HG03097 (cell line): ENCODE data around the gene CD247.

Experiments used
- ATAC-seq: cut with Tn5 transposase; IDR thresholded peaks from one replicate; pipeline ENCODE4 v1.9.1; 2021; ENCODE audit not compliant: unreplicated experiment, low FRiP score

The CD247 gene

GRCh38 chr1:167440776-167441175 is 77.6 kb downstream of the CD247 start:
- ATAC-seq, result no peak

DNA sequence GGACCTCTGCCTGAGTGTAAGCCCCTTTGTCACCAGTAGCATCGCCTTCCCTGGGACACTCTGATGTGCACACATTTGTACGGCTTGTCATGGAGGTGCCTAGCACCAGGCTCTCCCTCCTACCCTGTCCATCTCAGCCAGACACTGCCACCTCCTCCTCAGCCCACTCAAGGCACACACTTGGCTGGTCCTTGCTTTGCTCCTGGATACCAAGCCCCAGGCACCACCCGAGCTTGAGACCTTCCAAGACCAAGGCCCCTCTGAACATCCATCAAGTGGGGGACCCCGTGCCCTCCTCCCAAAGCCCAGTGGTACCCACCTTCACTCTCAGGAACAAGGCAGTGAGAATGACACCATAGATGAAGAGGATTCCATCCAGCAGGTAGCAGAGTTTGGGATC is 78.0 kb downstream of the CD247 start:
- no peak for ATAC-seq

DNA sequence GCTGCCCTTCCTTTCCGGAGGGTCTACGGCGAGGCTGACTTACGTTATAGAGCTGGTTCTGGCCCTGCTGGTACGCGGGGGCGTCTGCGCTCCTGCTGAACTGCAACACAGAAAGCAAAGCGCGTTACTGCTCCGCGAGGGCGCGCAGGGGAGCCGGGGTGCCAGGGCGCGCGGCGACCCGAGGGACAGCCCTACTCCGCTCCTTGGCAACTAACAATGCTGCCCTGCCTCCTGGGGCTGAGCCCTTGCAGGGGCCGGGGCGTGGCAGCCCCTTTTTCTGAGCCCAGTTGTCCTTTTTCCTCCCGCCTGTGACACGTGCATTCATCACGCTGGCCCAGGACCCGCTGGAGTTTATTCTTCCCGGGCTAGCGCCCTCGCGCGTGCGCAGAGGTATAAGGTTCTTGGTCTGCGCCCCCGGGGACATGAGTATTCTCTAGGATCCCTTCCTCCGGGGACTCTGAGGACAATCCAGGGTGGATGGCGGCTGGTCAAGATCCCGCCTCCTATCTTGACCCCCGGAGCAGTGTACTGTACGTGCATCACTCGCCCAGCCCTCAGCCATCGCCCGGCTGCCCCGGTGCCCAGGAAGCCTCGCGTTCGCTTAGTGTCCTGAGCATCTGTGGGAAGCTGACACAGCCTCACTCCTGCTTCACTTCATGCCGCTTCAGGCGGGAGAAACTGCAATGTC is 78.9 kb downstream of the CD247 start:
- no peak for ATAC-seq

- ATAC-seq, result no peak
Measured at GRCh38 chr1:167438171-167439138, 79.9 kb downstream of the CD247 start.

GRCh38 chr1:167435484-167435883 is 82.8 kb downstream of the CD247 start:
- no peak for ATAC-seq

DNA sequence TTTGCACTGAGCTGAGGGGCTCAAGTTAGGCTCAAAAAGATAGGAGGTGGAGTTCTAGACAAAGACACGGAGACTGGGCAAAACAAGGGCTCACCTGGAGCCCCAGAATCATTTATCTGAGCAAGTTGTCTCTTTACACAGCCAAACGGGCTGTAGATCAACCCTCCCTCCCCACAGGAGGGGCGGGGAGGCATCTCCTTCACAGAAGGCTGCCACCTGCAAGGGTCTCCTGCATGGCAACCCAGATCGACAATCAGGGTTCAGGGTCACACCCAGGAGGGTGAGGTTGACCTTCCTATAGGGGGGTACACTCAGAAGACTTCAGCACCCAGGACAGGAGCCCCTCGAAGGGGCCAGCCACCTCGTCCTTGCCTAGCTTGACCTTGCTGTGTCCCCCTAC is 84.0 kb downstream of the CD247 start:
- no peak for ATAC-seq

DNA sequence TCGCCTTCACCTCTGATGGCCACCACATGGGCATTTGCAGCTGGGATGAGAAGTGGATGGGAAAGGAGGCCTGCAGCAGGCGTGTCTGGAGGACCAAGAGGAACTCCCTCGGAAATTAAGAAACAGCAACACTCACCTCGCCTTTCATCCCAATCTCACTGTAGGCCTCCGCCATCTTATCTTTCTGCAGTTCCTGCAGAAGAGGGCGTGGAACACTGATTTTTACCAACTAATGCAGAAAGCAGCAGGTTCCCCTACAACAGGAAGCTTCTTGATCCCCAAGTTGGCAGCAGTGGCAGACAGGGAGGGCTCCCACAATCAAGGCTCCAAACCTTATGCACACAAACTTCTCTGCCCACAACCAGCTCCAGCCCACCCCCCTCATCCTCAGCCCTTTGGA is 84.4 kb downstream of the CD247 start:
- ATAC-seq, result no peak

GRCh38 chr1:167432780-167433179 is 85.5 kb downstream of the CD247 start:
- no peak for ATAC-seq

- no peak for ATAC-seq
Measured at GRCh38 chr1:167431909-167432650, 86.2 kb downstream of the CD247 start.

GRCh38 chr1:167431261-167431908 is 86.9 kb downstream of the CD247 start:
- no peak for ATAC-seq

DNA sequence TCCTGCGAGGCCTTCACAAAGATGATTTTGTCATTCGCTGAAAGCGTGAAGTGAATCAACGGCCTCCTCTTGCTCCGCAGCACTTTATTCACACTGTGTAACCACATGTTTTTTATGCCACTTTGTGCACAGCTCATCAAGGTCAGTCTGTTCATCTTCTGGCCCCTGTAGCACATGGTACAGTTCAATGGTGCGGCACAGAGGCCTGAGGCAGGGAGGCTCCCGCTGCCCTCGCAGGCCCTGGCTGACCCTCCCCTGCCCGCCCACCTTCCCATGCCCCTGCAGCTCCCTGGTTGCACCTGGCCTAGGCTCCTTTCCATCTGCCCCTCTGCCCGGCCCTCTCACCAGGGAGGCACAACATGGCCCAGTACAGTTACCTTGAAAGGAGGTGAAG is 87.5 kb downstream of the CD247 start:
- no peak for ATAC-seq

DNA sequence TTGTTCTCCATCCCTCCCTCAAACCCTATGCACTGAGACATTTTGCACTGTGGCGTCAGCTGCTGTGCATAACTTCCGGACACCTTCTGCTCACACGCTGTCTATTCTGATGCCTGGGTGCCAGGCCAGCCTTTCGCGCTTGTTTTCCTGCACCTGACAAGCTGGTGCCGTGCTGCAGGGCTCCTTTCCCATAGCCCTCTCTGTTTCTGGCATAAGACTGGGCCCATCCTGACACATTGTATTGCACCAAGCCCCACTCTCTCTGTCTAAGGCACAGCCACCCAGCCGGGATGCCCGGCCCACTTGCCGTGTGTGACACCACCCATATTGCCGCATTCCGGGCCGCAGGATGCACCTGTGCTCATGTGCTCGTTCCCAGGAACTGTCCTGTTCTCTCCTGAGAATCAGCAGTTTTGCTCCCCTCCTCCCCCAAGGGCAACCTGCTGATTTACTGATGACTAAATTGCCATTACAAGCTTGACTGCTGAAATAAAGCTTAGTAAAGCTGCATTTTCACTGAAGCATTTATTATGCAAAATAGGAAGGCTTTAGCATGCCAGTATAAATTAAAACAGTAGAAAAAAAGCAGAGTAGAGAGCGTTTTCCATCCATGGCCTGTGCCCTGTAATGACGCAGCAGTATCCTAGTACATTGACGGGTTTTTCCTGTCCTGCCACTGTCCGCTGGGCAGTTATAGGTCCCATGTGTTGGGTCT is 88.0 kb downstream of the CD247 start:
- no peak for ATAC-seq

GRCh38 chr1:167429612-167430011 is 88.7 kb downstream of the CD247 start:
- ATAC-seq, result no peak

DNA sequence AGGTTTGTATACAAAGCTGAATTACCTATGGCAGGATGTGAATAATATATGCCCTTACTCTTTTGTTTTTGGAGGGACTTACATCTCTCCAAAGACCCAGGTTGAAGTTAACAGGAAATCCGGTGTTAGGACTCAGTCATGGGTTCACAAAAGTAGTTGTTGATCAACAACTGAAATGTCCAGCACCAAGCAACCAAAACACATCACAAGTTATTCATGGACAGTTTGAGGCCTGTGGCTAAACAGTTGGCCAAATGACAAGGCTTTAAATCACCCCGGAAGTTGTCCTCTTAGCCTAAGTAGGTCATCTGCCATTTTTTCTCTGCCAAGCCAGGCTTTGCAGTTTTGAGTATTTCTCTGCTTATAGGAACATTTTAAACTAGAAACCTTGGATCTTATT is 89.9 kb downstream of the CD247 start:
- ATAC-seq, result no peak

GRCh38 chr1:167427848-167428247 is 90.5 kb downstream of the CD247 start:
- no peak for ATAC-seq

GRCh38 chr1:167426716-167427115 is 91.6 kb downstream of the CD247 start:
- ATAC-seq, result no peak

GRCh38 chr1:167425482-167425881 is 92.8 kb downstream of the CD247 start:
- ATAC-seq, result no peak

GRCh38 chr1:167423684-167424619 is 94.4 kb downstream of the CD247 start:
- ATAC-seq, result no peak

DNA sequence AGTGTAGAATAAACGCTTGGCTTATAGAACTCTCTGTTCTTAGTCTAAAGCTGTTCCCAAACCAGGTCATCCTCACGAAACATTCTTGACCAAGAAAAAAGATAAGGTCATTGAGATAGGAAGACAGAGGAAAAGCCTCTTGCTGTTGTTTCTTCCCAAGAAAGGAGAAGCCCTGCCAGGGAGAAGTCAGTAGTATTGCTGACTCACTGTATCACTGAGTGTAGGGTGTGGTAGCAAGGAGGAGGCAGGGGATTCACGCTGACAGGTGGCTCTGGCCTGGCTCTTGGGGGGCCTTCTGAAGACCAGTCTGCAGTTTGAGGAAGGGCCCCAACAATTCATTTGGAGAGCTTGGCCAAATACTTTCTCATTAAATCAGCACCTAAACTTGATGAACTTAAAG is 97.8 kb downstream of the CD247 start:
- ATAC-seq, result no peak
